ENCODE data around the gene PKNOX2. TPM values are rescaled to one million over a fixed set of nuclear protein-coding genes. Genes with fewer than 3 reads are reported as not detected.

The PKNOX2 gene
- total RNA-seq, 1 donor from 2014 or later, result 21.5 TPM

DNA sequence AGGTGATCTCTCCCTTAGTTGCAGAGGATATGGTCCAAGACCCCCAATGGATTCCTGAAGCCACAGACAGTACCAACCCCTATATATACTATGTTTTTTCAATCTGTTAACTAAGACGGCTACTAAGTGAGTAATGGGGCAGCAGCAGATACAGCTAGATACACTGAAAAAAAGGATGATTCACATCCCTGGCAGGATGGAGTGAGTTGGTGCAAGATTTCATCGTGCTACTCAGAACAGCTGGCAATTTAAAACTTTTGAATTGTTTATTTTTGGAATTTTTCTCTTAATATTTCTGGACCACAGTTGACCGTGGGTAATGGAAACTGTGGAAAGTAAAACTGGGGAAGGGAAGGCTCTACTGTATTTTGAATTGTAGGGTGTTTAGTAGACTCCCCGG lies 36.1 kb upstream of the PKNOX2 start:
- no peak for DNase-seq (ENCODE audit: low read depth, low spot score)
- no peaks in the 10 kb centered on the region for H3K27me3 Mint-ChIP-seq (ENCODE audit: low read depth)
- TF ChIP-seq, protein P1, sequence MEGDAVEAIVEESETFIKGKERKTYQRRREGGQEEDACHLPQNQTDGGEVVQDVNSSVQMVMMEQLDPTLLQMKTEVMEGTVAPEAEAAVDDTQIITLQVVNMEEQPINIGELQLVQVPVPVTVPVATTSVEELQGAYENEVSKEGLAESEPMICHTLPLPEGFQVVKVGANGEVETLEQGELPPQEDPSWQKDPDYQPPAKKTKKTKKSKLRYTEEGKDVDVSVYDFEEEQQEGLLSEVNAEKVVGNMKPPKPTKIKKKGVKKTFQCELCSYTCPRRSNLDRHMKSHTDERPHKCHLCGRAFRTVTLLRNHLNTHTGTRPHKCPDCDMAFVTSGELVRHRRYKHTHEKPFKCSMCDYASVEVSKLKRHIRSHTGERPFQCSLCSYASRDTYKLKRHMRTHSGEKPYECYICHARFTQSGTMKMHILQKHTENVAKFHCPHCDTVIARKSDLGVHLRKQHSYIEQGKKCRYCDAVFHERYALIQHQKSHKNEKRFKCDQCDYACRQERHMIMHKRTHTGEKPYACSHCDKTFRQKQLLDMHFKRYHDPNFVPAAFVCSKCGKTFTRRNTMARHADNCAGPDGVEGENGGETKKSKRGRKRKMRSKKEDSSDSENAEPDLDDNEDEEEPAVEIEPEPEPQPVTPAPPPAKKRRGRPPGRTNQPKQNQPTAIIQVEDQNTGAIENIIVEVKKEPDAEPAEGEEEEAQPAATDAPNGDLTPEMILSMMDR (conservative IDR thresholded peaks at IDR 0.05), result no peak
- peaks cover 5% of the 10 kb centered on the region for H3K36me3 Mint-ChIP-seq (ENCODE audit: low read depth)
- H3K4me1 Mint-ChIP-seq, result peaks cover 16% of the 10 kb centered on the region
- no peak overlapping the region for H3K4me3 Mint-ChIP-seq
- H3K27ac Mint-ChIP-seq (ENCODE audit: unreplicated experiment), result no peak overlapping the region
- H3K9me3 Mint-ChIP-seq, result peaks cover 3% of the 10 kb centered on the region

DNA sequence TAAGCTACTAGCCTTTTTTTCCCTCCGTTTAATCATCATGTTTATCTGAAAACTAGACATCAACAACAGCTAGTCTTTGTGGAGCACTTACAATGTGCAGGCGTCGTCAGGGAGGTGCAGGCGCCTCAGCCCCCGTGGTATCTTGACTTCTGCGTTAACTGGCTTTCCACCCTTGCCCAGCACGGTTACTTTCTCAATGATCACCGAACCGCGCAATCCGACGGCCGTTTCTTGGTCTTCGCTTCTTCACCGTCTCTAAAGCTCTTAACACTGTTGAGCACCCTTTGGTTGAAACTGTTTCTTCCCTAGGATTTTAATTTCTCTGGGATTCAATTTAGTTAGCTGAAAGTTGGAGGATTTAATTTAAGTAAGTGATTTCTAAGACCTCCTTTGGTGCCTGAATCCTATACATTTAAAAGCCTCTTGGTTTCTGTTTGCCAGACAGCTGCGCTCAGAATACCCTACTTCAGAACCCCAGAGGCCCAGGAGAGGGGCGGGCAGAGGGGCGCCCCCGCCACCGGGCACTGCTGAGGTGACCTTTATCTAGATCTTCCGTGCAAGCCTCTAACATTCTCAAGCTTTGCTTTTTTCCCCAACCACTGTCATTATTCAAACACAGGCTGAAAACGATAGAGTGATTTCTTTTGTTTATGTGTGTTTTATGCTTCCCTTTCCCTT lies 35.1 kb upstream of the PKNOX2 start:
- no peak for DNase-seq (ENCODE audit: low read depth, low spot score)
- H3K27me3 Mint-ChIP-seq (ENCODE audit: low read depth), result no peaks in the 10 kb centered on the region

DNA sequence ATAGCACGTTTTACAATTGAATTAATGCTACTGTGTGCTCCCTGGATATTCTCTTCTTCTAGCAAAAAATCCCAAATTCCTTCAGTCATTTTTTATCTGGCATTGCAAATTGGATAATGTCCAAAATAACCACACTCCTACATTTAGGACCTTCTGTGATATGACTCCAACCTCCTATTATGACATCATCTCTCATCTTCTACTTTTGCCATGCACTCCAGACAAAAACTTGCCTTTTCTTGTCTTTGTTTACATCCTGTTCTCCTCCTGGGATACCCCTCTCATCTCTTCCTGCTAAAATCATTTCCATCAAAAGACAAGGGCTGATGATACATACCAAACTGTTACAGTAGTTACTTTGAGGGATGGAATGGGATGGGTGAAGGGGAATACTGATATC lies 32.5 kb upstream of the PKNOX2 start:
- TF ChIP-seq, protein P1 (conservative IDR thresholded peaks at IDR 0.05), result no peak
- no peaks in the 10 kb centered on the region for H3K36me3 Mint-ChIP-seq (ENCODE audit: low read depth)
- no peaks in the 10 kb centered on the region for H3K9me3 Mint-ChIP-seq
- peaks cover 6% of the 10 kb centered on the region for H3K4me1 Mint-ChIP-seq
- H3K27ac Mint-ChIP-seq (ENCODE audit: unreplicated experiment), result no peak overlapping the region
- no peaks in the 10 kb centered on the region for H3K27me3 Mint-ChIP-seq (ENCODE audit: low read depth)
- no peak overlapping the region for H3K4me3 Mint-ChIP-seq
- no peak for DNase-seq (ENCODE audit: low read depth, low spot score)

More for the DNA sequence above, 35.1 kb upstream of the PKNOX2 start:
- no peak overlapping the region for H3K4me3 Mint-ChIP-seq
- TF ChIP-seq, protein P1 (conservative IDR thresholded peaks at IDR 0.05), result no peak
- H3K9me3 Mint-ChIP-seq, result no peaks in the 10 kb centered on the region
- H3K4me1 Mint-ChIP-seq, result peaks cover 6% of the 10 kb centered on the region
- H3K36me3 Mint-ChIP-seq (ENCODE audit: low read depth), result no peaks in the 10 kb centered on the region
- H3K27ac Mint-ChIP-seq (ENCODE audit: unreplicated experiment), result no peak overlapping the region

DNA sequence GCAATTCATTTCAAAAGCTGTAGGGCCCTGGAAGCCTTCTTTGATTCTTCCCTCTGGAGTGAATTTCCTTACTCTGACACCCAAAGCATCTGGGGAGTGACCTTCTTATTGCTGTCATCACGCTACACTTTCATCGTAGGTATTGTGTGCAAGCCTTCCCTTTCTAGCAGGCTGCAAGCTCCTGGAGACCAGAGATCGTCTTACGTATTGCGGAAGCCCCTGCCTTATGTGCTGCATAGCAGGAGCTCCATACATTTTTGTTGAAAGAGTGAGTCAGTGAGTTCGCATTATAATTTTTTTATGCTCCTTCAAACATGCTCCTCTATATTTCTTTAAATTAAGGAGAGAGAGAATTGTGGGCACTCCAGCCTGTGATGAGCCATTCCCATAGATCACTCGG lies 32.0 kb upstream of the PKNOX2 start:
- Mint-ChIP-seq H3K36me3 (ENCODE audit: low read depth) (no peaks in the 10 kb centered on the region), H3K9me3 (no peaks in the 10 kb centered on the region), H3K4me1 (peaks cover 9% of the 10 kb centered on the region), H3K27me3 (ENCODE audit: low read depth) (no peaks in the 10 kb centered on the region), H3K4me3 (no peak overlapping the region), H3K27ac (ENCODE audit: unreplicated experiment) (no peak overlapping the region)
- no peak for DNase-seq (ENCODE audit: low read depth, low spot score)
- TF ChIP-seq, protein P1 (conservative IDR thresholded peaks at IDR 0.05), result no peak

DNA sequence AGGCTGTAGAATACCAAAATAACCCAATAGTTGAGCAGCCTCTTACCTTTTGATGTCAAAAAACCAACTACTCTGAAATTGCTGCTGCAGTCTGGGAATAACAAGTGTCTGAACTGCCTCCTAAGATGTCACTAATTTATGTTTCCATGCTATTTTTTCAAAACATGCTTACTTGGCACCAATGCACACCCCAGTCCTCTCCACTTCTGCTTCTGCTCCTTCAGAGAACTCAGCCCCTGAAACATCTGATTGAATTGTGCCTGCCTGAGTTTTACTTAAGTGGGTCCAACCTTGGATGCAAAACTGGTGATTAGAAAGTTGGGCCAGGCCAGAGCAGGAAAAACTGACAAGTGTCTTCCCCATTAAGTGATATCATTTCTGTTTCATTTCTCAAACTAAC lies 28.6 kb upstream of the PKNOX2 start:
- H3K36me3 Mint-ChIP-seq (ENCODE audit: low read depth), result no peaks in the 10 kb centered on the region
- H3K27me3 Mint-ChIP-seq (ENCODE audit: low read depth), result peaks cover 2% of the 10 kb centered on the region
- TF ChIP-seq, protein P1 (conservative IDR thresholded peaks at IDR 0.05), result no peak
- no peak overlapping the region for H3K27ac Mint-ChIP-seq (ENCODE audit: unreplicated experiment)
- no peak for DNase-seq (ENCODE audit: low read depth, low spot score)
- no peaks in the 10 kb centered on the region for H3K9me3 Mint-ChIP-seq
- H3K4me1 Mint-ChIP-seq, result peaks cover 34% of the 10 kb centered on the region
- H3K4me3 Mint-ChIP-seq, result no peak overlapping the region
